ENCODE data around the gene INO80E. TPM values are rescaled to one million over a fixed set of nuclear protein-coding genes. Genes with fewer than 3 reads are reported as not detected.

INO80E gene
- total RNA-seq, 1 donor from 2014 or later, result 34.7 TPM

DNA sequence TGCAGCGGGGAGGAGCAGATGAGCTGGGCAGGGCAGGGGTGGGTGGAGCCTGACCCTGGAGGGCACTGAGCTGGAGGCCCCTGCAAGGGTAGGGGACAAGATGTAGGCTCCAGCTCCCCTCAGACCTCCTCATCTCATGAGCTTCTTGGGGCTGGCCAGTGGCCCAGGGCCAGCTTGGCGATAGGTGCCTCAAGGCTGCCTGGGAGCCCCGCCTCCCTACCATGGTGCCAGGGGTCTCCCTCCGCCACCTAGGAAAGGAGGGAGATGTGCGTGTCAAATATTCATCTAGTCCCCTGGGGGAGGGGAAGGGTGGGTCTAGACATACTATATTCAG is 4.5 kb upstream of the INO80E start:
- ATAC-seq, result no peak
- no peak for DNase-seq (ENCODE audit: low spot score)

GRCh38 chr16:29992344-29992967 is 3.6 kb upstream of the INO80E start:
- no peak for DNase-seq (ENCODE audit: low spot score)
- no peak for ATAC-seq

DNA sequence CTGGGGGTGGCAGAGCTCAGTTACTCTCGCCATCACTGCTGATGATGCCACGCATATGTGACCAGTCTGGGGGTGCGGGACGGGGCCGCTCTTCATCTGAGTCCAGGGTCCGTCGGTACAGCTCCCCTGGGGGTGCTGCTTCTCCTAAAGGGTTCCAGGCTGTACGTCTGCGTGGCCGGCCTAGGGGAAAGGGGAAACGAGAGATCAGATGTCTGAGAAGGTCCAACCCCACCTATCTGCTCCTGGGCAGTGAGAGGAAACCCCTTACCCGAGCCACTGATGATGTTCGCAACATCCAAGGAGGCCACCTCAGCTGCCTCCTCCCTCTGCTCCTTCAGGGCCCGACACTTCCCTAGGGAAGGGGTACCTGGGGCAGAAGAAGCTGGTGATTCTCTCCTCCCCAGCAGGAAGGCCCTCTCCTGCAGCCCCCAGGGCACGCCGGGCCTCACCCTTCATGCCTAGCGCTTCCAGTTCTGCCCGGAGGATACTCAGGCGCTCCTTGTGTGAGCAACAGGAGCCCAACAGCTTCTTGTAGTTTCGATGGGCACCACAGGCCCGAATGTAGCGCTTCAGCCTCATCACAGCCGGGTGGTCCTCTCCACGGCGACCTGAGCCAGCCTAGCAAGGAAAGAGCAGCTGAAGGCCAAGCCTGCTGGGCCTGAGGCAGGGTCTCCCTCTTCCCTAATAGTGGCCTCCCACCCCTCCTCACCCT is 2.7 kb upstream of the INO80E start:
- ATAC-seq, result no peak
- DNase-seq (ENCODE audit: low spot score), result no peak

DNA sequence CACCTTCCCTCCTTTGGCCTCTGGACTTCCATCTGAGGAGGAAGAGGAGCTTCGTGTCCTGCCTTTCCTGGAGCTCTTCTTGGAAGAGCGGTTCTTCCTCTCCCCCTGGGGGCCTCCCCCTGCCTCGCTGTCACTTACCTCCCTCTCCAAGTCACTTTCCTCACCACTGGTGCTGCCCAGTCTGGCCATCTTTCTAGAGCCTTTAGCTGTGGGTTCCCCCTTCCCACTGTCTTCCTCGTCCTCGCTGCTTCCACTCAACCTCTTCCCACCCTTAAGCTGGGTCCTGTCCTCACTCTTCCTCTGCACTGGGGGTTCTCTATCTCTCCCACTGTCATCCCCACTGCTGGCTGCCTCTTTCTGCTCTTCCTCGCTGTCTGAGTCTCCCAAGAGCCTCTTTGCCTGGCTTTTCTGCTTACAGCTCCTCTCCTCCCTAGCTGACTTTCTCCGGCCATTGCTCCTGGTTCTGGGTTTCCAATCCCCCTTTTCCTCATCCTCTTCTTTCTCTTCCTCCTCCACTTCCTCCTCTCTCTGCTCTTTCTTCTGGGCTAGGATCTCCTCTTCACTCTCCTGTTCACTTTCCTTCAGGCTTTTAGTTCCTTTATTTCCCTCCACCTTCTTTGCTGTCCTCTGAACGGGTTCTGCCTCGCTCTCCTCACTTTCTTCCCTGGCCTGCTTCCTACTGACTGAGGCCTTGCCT is 2.0 kb upstream of the INO80E start:
- no peak for ATAC-seq
- no peak for DNase-seq (ENCODE audit: low spot score)

DNA sequence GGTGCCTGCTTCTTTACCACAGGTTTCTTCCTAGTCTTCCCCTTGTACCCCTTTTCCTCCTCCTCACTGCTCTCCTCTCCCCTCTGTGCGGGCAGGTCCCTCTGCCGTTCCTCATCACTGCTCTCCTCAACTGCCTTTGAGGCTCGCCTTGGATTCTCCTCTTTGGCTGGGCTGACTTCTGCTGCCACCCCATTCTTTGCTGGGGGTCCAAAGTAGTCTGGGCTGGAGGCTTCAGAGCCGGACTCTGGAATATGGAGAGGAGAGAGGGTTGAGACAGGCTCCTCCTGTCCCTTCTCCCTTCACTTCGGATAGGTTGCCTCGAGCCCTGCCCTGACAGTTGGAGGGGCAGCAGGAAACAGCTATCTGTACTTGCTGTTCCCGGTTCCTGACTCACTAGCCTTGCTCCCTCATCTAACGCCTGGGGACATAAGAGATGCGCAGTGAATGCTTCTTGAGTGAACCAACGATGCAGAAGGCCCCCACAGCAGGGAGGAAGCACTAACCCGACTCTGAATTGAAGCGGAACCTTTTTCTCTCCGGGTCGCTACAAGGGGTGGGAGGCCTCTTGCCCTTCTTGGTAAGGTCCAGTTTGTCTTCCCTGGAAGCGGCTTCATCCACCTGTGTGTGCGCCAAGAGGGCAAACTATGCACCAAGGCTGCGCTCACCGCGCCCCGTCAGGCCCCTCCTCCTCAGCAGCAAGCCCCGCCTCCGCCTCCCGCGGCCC is 1.3 kb upstream of the INO80E start:
- DNase-seq (ENCODE audit: low spot score) (no peak), ATAC-seq (peak; percentile 78)

DNA sequence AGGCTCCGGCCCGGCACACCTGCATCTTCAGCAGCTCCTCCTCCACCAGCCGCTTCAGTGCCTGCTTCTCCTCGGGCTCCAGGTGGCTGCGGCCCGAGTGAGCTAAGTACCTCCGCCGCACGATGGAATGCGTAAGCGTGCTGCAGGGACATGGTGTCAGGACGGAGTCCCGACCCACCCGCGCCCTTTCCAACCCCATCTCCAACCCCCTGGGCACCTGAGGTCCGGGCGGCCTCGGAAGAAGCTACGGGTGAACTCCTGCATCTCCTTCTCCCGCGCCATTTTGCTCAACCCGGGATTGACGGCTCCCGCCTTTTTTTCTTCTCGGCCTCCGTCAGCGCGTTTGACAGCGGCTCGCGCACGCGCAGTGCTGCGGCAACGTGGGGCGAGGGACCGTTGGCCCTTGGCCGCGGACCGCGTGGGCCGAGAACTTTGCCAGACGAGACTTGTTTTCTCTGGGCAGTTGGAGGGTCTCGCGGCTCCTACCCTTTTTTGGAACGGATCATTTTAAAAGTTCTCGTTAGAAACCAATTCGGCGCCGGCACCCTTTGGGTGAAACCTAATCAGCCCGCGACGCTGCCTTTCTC is 624 bp upstream of the INO80E start, which contains the start of gene HIRIP3:
Gene HIRIP3, minus strand, starts transcription at position 294 of the 587 bp plus-strand sequence. Its CDS starts 12 bp downstream, at position 282.
- ATAC-seq (peak; percentile 70), DNase-seq (ENCODE audit: low spot score) (peak; percentile 91)

DNA sequence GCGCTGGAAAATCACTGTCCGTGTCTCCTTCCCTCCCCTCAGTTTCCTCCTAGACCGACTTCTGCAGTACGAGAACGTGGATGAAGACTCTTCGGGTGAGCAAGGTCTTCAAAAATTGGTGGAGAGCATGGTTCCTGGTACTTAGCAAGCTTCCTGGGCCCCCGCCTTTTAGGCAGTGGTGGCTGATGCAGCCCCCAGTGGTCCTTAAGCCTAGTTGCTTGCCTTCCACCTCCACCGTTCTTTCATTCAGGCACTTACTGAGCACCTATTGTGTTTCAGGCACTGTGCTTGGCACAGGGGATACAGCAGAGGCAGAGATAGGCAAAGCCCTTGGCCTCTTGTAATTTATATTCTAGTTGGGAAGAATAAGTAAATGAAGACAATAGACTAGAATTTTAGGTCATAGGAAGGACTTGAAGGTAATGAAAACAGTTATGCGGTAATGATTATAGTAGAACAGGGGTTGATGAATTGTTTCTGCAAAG is 767 bp downstream of the INO80E start:
- no peak for DNase-seq (ENCODE audit: low spot score)
- no peak for ATAC-seq

DNA sequence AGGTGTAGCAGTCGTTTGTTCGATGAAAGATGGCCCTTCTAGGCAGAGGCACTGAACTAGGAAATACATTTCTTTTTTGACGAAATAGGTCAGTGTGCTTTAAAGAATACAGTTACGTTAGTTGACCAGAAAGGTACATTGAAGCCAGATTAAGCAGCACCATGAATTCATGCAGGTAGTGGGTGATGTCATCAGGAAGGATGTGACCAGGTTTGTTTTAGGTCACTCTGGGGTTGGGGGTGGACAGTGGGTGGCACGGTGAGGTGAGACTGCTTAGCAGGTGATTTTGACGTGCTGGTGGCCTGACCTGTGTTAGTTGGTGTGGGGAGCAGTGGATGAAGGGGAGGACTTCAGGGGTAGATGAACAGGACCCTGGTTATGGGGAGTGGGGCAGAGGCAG is 3.6 kb downstream of the INO80E start:
- ATAC-seq (no peak), DNase-seq (ENCODE audit: low spot score) (no peak)

- no peak for DNase-seq (ENCODE audit: low spot score)
- no peak for ATAC-seq
Observed at GRCh38 chr16:30000735-30001631, 4.9 kb downstream of the INO80E start.

GRCh38 chr16:30002614-30003346 is 6.7 kb downstream of the INO80E start:
- no peak for DNase-seq (ENCODE audit: low spot score)
- ATAC-seq, result no peak

DNA sequence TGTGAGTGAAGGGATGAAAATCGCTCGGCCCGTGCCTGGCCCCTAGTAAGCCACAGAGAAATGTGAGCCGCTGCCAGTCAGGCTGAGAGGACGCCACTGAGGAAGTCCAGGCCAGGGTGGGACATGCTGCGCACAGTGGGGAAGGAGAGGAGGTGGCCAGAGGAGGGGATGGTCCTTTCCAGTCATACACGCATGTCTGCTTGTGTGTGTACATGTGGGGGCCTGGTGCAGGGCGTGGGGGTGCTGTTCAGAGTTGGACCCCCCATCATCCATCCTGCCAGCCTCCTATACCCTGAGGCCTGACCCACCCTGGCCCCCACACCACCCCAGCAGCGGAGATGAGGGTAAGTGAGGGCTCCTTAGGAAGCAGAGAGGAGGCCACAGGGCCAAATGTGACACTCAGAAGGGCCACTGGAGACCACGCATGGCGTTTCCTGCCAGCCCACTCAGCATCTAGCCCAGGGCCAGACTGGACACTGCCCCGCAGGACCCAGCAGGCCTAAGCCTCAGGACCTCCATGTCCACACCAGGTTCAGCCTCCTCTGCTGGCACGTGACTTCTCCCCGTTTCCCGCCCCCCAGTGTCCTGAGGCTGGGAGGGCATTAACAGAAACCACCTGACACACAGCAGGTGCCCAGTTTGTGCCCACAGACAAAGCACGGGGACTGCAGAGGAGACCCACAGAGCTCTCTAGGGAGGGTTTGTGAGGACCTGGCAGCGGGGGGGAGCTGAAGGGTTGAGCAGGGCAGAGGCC is 7.8 kb downstream of the INO80E start:
- ATAC-seq, result no peak
- no peak for DNase-seq (ENCODE audit: low spot score)

DNA sequence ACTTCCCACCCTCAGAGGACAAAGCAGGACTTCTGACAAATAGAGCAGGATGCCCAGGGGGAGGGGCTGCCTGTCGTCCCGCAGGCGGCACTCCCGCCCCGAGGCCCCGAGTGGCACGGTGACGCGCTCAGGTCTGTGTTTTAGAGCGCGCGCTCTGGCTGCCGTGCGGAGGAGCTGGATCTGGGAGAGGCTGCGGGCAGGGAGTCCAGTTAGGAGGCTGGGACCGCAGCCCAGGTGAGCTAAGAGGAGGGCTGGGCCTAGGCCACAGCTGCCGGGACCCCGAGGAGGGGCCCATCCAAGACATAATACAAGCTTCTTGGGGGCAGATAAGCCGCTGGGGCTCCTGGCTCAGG is 8.4 kb downstream of the INO80E start:
- DNase-seq (ENCODE audit: low spot score) (no peak), ATAC-seq (no peak)

GRCh38 chr16:30004811-30005242 is 8.8 kb downstream of the INO80E start:
- DNase-seq (ENCODE audit: low spot score), result no peak
- ATAC-seq, result peak; percentile 48

DNA sequence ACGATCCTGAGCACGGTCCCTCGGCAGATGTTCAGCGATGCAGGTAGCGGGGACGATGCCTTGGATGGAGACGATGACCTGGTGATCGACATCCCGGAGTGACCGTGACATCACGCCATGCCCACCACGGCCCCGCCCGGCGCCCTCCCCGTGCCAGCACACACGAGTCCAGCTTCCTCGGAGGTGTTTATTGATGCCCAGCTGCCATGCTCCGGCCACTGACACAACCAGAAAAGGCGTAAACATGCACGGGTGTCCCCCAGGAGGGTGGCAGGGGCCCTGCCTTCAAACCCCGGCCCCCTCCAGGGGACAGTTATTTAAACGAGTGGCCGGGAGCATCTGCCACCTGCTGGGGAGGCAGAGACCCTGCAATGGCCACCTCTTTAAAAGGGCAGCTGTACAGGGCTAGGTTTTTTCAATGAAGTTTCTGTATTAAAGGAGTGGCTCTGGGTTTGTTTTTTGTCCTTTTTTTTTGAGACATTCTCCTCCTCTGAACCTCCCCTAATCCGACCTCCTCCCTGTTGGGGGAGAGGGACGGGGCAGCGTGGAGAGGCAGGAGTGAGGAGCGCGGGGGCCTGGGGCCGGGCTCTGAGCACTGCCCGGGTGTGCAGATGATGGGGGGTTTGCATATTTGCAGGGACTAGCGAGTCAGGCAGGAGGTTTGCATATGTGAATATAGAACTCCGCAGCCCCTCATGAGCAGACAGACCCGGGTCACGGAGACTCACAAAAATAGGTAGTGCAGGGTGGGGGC is 9.5 kb downstream of the INO80E start:
- peak; percentile 77 for ATAC-seq
- no peak for DNase-seq (ENCODE audit: low spot score)

DNA sequence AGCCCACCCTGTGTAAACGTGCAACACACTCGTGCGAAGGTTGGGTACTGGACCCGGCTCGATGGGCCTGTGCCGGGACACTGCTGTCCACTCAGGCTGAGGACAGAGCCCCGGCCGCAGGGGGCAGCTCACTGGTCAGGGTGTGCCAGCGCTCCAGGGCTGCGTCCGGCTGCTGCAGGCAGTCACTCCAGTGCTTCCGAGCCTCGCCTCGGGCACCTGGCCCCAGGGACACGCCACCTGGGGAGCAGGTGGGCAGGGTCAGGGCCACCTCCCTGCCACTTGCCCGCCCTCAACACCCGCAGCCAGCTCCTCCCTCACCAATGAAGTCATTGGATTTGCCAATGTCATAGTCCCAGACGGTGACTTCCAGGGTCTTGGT is 10.0 kb downstream of the INO80E start:
- DNase-seq (ENCODE audit: low spot score) (no peak), ATAC-seq (no peak)

- DNase-seq (ENCODE audit: low spot score) (no peak), ATAC-seq (no peak)
Observed at GRCh38 chr16:30006659-30007377, 10.8 kb downstream of the INO80E start.

DNA sequence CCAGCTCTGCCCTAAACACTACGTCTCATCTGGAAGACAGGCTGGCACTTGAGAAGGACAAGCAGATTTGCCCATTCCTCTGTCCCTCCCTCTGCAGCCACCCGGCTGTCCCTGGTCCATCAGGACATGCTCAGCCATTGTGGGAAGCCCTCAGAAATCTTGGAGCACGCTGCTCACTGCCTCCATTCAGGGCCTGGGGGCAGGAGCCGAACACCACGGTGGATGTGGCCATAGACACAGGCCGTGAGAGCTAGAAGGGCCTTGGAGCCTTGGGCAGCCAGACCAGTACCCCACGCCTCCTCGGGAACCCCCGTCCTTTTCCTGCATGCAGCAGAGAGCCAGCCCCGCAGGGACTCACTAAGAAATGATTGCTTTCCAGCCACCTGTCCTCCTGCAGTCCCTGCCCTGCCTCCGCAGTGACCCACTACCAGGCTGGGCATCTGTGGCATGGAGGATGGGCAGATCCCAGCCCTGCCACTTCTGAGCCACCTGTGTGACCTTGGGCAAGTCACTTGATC is 11.4 kb downstream of the INO80E start:
- ATAC-seq (no peak), DNase-seq (ENCODE audit: low spot score) (no peak)

All from left lobe of liver (tissue), 2 donors.